Kidney epithelial cell (primary cell): ENCODE results near the gene TLR5. TPM values are rescaled to one million over a fixed set of nuclear protein-coding genes. Genes with fewer than 3 reads are reported as not detected.

Experiments
- DNase-seq: peaks from one replicate; pipeline ENCODE4 v3.0.0-alpha.2; 2010; ENCODE audit warnings: low read depth
- H3K27me3 ChIP-seq: 2 replicates; pipeline ENCODE4 v1.6.0; 2011; ENCODE audit warnings: low read length; ENCODE audit not compliant: control insufficient read depth, insufficient read depth
- H3K36me3 ChIP-seq: 2 replicates; pipeline ENCODE4 v1.5.1; 2011; ENCODE audit warnings: low read length; ENCODE audit not compliant: control insufficient read depth, insufficient read depth
- H3K4me3 ChIP-seq: 2 replicates; pipeline ENCODE4 v1.5.1; 2011; ENCODE audit warnings: low read depth, mild to moderate bottlenecking, control low read depth, low read length
- CTCF ChIP-seq: IDR thresholded peaks from 2 replicates; pipeline ENCODE4 v1.5.1; 2011; ENCODE audit warnings: mild to moderate bottlenecking, moderate library complexity, low read length, control low read depth, inconsistent platforms; ENCODE audit not compliant: insufficient read depth, poor library complexity, severe bottlenecking
- total RNA-seq: library from RNA; depleted of rRNA; stranded (reverse); fragments of >200 nt; gene quantifications from 2 replicates; pipeline ENCODE4 v1.2.3, GENCODE V29; 2015

TLR5 gene
- total RNA-seq, 1 donor from 2014 or later = 3.7 TPM

GRCh38 chr1:223146745-223147144, 3.7 kb upstream of the TLR5 start:
- Histone ChIP-seq H3K27me3 (no peaks in the 10 kb centered on the region), H3K36me3 (no peaks in the 10 kb centered on the region), H3K4me3 (no peak overlapping the region)
- no peak for TF ChIP-seq CTCF
- DNase-seq = no peak

- no peak for DNase-seq
- TF ChIP-seq CTCF = no peak
- Histone ChIP-seq H3K4me3 (no peak overlapping the region), H3K27me3 (no peaks in the 10 kb centered on the region), H3K36me3 (no peaks in the 10 kb centered on the region)
Measured at GRCh38 chr1:223144914-223145313, 1.9 kb upstream of the TLR5 start.

- no peak overlapping the region for H3K4me3 ChIP-seq
- no peaks in the 10 kb centered on the region for H3K36me3 ChIP-seq
- DNase-seq = no peak
- no peak for TF ChIP-seq CTCF
- no peaks in the 10 kb centered on the region for H3K27me3 ChIP-seq
Measured at GRCh38 chr1:223144431-223144830, 1.4 kb upstream of the TLR5 start.

- no peak for TF ChIP-seq CTCF
- DNase-seq = no peak
Measured at GRCh38 chr1:223143537-223144248, 645 bp upstream of the TLR5 start.

GRCh38 chr1:223142269-223142668, 779 bp downstream of the TLR5 start:
- no peak for TF ChIP-seq CTCF
- peak overlapping the region; percentile 56 for H3K4me3 ChIP-seq
- no peaks in the 10 kb centered on the region for H3K27me3 ChIP-seq
- no peaks in the 10 kb centered on the region for H3K36me3 ChIP-seq
- no peak for DNase-seq

More at GRCh38 chr1:223143537-223144248, 645 bp upstream of the TLR5 start:
- H3K36me3 ChIP-seq = no peaks in the 10 kb centered on the region
- H3K4me3 ChIP-seq = peak overlapping the region; percentile 56
- no peaks in the 10 kb centered on the region for H3K27me3 ChIP-seq
